ENCODE measurements around the gene CD7.

- TF ChIP-seq POLR2A (IDR thresholded peaks at IDR 0.05) (peak; percentile 10), CTCF (IDR thresholded peaks at IDR 0.05) (no peak)
These were observed 32.3 kb downstream of the CD7 start for GRCh38 chr17:82285141-82285540.
